ENCODE measurements around the gene RBM39. TPM values are rescaled to one million over a fixed set of nuclear protein-coding genes. Genes with fewer than 3 reads are reported as not detected.

The RBM39 gene
- total RNA-seq, 1 donor from 2014 or later, result 208 TPM

- DNase-seq (ENCODE audit: low read depth) (no peak), FAIRE-seq (no peak)
- TF ChIP-seq CTCF (IDR thresholded peaks at IDR 0.05; ENCODE audit: insufficient read depth, low read depth, low read length) (no peak), EZH2 (IDR thresholded peaks at IDR 0.05; ENCODE audit: insufficient read depth, low read length) (no peak)
- H3K36me3 Mint-ChIP-seq (ENCODE audit: low read depth, unreplicated experiment), result peaks cover 20% of the 10 kb centered on the region
- peak overlapping the region; percentile 14 for H3K4me2 ChIP-seq (ENCODE audit: low read length)
- H3K4me1 ChIP-seq (ENCODE audit: insufficient read depth, low read length), result peaks cover 8% of the 10 kb centered on the region
- H3K4me1 Mint-ChIP-seq (ENCODE audit: low read depth, unreplicated experiment), result peaks cover 20% of the 10 kb centered on the region
- no peaks in the 10 kb centered on the region for H3K9me3 Mint-ChIP-seq (ENCODE audit: unreplicated experiment)
- peaks cover 92% of the 10 kb centered on the region for H3K36me3 ChIP-seq (ENCODE audit: insufficient read depth, low read length)
- H3K9me3 ChIP-seq (ENCODE audit: insufficient read depth, low read depth, low read length), result no peaks in the 10 kb centered on the region
- H4K20me1 ChIP-seq (ENCODE audit: insufficient read depth, low read length), result peaks cover 96% of the 10 kb centered on the region
- no peak overlapping the region for H2AFZ ChIP-seq (ENCODE audit: low read depth, low read length)
- no peak overlapping the region for H3K27ac Mint-ChIP-seq (ENCODE audit: unreplicated experiment)
- H3K27me3 Mint-ChIP-seq (ENCODE audit: low read depth, unreplicated experiment), result no peaks in the 10 kb centered on the region
- H3K27ac ChIP-seq (ENCODE audit: low read depth, low read length), result no peak overlapping the region
- no peaks in the 10 kb centered on the region for H3K27me3 ChIP-seq (ENCODE audit: insufficient read depth, low read length)
- H3K9ac ChIP-seq (ENCODE audit: low read length), result no peak overlapping the region
- no peak overlapping the region for H3K4me3 Mint-ChIP-seq (ENCODE audit: unreplicated experiment)
- H3K79me2 ChIP-seq (ENCODE audit: insufficient read depth, low read length), result peaks cover 97% of the 10 kb centered on the region
- H3K4me3 ChIP-seq (ENCODE audit: insufficient read depth, low read depth, low read length), result no peak overlapping the region
Observed at GRCh38 chr20:35730583-35731468, 11.2 kb downstream of the RBM39 start.

- H3K79me2 ChIP-seq (ENCODE audit: insufficient read depth, low read length), result peaks cover 97% of the 10 kb centered on the region
- Mint-ChIP-seq H3K4me3 (ENCODE audit: unreplicated experiment) (peak overlapping the region; percentile 57), H3K36me3 (ENCODE audit: low read depth, unreplicated experiment) (peaks cover 17% of the 10 kb centered on the region), H3K27me3 (ENCODE audit: low read depth, unreplicated experiment) (no peaks in the 10 kb centered on the region), H3K27ac (ENCODE audit: unreplicated experiment) (peak overlapping the region; percentile 12), H3K9me3 (ENCODE audit: unreplicated experiment) (no peaks in the 10 kb centered on the region), H3K4me1 (ENCODE audit: low read depth, unreplicated experiment) (peaks cover 18% of the 10 kb centered on the region)
- H3K27me3 ChIP-seq (ENCODE audit: insufficient read depth, low read length), result no peaks in the 10 kb centered on the region
- peaks cover 92% of the 10 kb centered on the region for H3K36me3 ChIP-seq (ENCODE audit: insufficient read depth, low read length)
- FAIRE-seq (no peak), DNase-seq (ENCODE audit: low read depth) (no peak)
- peaks cover 3% of the 10 kb centered on the region for H3K4me1 ChIP-seq (ENCODE audit: insufficient read depth, low read length)
- no peak overlapping the region for H2AFZ ChIP-seq (ENCODE audit: low read depth, low read length)
- no peak for TF ChIP-seq EZH2 (IDR thresholded peaks at IDR 0.05; ENCODE audit: insufficient read depth, low read length)
- no peak overlapping the region for H3K4me2 ChIP-seq (ENCODE audit: low read length)
- H3K4me3 ChIP-seq (ENCODE audit: insufficient read depth, low read depth, low read length), result no peak overlapping the region
- peaks cover 96% of the 10 kb centered on the region for H4K20me1 ChIP-seq (ENCODE audit: insufficient read depth, low read length)
- no peak overlapping the region for H3K27ac ChIP-seq (ENCODE audit: low read depth, low read length)
- H3K9me3 ChIP-seq (ENCODE audit: insufficient read depth, low read depth, low read length), result no peaks in the 10 kb centered on the region
- no peak overlapping the region for H3K9ac ChIP-seq (ENCODE audit: low read length)
Observed at GRCh38 chr20:35729836-35730582, 12.1 kb downstream of the RBM39 start.

GRCh38 chr20:35729283-35729807 is 12.7 kb downstream of the RBM39 start:
- Histone ChIP-seq H3K4me2 (ENCODE audit: low read length) (no peak overlapping the region), H4K20me1 (ENCODE audit: insufficient read depth, low read length) (peaks cover 95% of the 10 kb centered on the region), H3K36me3 (ENCODE audit: insufficient read depth, low read length) (peaks cover 92% of the 10 kb centered on the region), H3K4me3 (ENCODE audit: insufficient read depth, low read depth, low read length) (no peak overlapping the region), H3K79me2 (ENCODE audit: insufficient read depth, low read length) (peaks cover 97% of the 10 kb centered on the region), H2AFZ (ENCODE audit: low read depth, low read length) (no peak overlapping the region), H3K27ac (ENCODE audit: low read depth, low read length) (no peak overlapping the region), H3K9ac (ENCODE audit: low read length) (no peak overlapping the region), H3K4me1 (ENCODE audit: insufficient read depth, low read length) (peaks cover under 1% of the 10 kb centered on the region), H3K9me3 (ENCODE audit: insufficient read depth, low read depth, low read length) (no peaks in the 10 kb centered on the region), H3K27me3 (ENCODE audit: insufficient read depth, low read length) (no peaks in the 10 kb centered on the region)
- Mint-ChIP-seq H3K36me3 (ENCODE audit: low read depth, unreplicated experiment) (peaks cover 14% of the 10 kb centered on the region), H3K9me3 (ENCODE audit: unreplicated experiment) (no peaks in the 10 kb centered on the region), H3K27ac (ENCODE audit: unreplicated experiment) (no peak overlapping the region), H3K27me3 (ENCODE audit: low read depth, unreplicated experiment) (no peaks in the 10 kb centered on the region), H3K4me1 (ENCODE audit: low read depth, unreplicated experiment) (peaks cover 16% of the 10 kb centered on the region), H3K4me3 (ENCODE audit: unreplicated experiment) (no peak overlapping the region)
- FAIRE-seq (no peak), DNase-seq (ENCODE audit: low read depth) (no peak)
- TF ChIP-seq EZH2 (IDR thresholded peaks at IDR 0.05; ENCODE audit: insufficient read depth, low read length) (no peak), CTCF (IDR thresholded peaks at IDR 0.05; ENCODE audit: insufficient read depth, low read depth, low read length) (no peak)
